ENCODE data around the gene DIP2C.
"Not testable (repeated sequence)": the region's sequence is repeated elsewhere in the genome, so short reads cannot be mapped to it uniquely, and the experiment has no call there.

DIP2C gene

DNA sequence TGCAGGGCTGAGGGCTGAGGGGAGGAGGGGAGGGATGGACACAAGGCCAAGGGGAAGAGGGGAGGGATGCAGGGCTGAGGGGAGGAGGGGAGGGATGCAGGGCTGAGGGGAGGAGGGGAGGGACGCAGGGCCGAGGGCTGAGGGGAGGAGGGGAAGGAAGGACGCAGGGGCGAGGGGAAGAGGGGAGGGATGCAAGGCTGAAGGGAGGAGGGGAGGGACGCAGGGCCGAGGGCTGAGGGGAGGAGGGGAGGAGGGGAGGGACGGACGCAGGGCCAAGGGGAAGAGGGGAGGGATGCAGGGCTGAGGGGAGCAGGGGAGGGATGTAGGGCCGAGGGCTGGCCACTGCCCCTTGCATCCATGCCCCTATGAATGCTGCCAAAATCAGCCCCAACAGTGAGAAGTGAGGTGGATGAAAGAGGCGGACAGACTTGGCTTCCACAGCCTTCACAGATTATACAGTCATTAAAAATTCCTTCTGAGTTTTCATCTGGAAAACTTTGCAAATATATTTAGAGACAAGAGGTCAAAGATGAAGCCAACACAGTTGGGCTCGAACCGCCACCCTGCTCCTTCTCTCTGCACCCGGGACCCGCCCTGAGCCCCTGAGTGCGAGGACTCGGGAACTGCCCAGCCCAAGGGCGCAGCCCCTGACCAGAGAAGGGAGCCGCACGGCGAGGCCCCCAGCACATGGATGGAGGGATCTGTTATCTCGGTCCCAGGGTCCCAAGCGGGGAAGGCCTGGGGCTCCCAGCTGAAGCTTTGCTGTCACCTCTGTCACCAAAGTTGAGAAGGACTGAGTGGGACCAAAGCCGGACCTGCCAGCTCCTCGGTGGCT is 65.8 kb downstream of the DIP2C start:
- no peak for DNase-seq

DNA sequence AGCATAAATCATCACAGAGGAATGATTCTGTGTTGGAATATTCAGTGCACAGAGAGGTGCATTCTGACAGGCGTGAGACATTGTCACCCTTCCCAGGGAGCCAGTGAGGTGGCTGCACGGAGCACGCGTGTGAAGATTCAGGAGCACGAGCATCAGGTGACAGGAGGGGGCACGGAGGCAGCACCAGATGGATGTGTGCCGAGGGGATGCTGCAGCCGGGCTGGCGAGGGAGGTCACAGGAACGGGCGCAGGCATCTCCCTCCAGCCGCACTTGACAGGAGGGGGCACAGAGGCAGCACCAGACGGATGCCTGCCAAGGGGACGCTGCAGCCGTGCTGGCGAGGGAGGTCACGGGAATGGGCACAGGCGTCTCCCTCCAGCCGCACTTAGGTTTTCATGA is 66.5 kb downstream of the DIP2C start:
- DNase-seq, result no peak

DNA sequence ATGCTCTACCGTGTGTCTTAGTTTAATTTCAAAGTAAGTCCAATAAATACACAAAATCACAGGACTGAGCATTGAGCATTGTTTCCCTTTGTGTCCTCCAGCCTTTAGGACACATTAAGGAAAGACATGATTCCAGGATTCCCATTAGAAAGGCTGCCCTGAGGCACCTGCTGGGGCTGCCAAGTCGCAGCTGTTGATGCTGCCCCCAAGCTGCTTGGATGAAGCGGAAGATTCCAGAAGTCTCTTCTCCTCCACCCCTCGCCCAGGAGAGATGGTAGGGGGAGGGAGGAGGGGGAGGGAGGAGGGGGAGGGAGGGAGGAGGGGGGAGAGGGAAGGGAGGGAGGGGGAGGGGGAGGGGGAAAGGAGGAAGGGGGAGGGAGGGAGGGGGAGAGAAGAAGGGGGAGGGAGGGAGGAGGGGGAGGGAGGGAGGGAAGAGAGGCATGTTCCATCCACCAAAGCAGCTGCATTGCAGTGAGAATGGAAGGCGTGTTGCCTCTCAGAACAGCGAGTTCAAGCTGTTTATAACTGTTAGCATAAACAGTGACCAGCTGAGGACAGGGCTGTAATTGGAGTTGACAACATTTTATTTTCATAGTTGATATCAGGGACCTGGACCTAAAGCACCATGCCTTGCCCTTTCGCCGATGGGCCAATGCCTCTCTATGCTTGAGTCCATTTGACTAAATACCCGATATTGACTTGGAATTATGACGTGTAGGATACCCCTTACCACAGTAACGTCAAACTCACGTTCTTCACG is 67.3 kb downstream of the DIP2C start:
- no peak for DNase-seq

DNA sequence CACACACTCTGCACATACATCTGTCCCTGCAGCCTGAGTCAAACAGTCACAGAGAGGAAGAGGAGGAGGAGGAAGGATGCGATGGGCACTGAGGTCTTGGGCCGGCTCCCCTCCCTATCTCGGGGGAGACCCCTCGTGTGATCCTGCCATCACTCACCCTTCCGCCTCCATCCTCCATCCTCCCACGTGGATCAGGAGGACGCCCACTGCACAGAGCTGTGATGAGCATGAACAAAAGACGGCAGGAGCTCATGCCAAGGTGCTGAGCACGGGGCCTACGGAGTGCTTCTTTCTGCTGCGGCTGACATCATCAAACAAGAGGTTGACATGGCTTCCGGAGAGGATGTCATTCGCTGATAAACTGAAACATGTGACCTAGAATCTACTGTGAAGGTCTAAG is 68.0 kb downstream of the DIP2C start:
- no peak for DNase-seq

DNA sequence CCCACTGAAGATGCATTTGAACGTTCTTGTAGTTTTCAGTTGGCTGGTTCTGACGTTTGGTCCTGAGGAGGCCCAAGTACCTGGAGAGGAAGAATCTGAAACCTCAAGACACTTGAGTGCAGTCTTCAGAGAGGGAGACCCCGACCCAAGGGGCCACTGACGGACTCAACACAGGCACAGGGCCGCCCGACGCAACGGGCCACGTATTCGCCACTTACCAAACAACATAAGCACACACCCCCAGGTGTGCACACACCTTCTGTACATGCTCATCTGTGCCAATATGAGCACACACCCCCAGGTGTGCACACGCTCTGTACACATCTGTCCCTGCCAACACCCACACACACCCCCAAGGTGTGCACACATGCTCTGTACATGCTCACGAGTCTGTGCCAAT is 68.5 kb downstream of the DIP2C start:
- no peak for DNase-seq

DNA sequence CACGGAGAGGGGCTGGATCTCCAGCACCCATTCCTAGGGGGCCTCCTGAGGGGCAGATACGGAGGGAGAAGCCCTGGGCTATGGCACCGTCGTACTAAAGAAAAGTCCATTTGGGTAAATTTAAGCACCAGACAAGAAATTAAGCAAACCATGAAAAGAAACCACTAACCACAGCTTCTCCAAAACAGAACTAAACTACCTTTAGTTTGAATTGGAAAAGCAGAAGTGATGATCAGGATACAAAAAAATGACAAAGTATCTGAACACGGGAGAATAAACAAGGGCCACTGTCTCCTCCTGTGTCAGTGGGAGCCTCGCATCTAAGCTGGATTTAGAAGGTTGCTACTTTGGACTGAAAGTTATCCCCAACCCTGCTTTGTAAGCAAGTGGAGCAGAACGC is 69.1 kb downstream of the DIP2C start:
- DNase-seq, result no peak

DNA sequence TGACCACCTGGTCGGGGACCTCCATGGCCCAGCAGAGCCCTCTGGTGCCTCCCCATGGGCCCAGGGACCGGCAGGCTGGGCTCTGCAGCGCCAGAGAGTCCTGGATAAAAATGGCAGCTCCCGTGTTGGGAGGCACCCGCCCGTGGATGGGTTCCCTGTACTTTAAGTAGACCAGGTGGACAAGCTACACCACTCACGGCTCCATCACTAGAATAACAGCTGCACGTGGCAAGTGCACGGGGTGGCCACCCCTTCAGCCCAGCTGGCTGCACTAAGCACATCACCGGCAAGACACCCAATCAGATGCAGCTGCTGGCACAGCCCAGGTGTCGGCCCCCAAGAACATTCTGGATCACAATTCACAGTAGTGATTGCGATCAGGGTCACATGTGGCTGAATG is 69.8 kb downstream of the DIP2C start:
- no peak for DNase-seq

DNA sequence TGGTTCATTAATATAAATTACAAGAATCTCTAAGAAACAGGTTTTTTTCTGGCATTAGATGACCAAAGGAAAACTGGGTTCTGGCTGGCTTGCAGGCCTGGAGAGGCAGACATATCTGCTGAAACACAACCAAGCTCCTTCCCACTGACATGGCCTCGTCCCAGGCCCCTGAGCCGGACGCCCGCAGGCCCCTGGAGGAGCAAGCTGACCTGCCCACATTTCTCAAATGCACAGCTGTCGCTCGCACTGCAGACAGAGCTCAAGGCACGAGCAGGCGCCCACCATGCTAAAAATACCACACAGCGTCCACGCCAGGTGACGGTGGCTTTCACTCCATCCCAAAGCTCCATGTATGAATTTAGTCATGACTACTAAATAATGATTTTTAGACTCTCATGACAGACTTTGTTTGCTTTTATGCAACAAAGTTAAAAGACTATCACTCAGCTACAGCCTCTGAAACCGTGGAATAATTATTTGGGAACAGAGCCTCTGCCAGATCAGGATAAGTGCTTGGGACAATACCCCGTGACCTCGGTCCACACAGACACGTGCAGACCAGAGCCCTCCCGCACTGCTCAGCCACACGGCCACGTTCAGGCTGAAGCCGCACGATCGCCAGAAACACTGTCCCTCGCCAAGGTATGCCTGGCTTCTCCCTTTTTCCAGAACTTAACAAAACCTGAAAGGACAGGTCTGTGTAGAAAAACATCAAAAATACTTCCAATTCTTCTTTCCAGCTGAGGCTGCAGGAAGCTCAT is 71.1 kb downstream of the DIP2C start:
- DNase-seq, result no peak

DNA sequence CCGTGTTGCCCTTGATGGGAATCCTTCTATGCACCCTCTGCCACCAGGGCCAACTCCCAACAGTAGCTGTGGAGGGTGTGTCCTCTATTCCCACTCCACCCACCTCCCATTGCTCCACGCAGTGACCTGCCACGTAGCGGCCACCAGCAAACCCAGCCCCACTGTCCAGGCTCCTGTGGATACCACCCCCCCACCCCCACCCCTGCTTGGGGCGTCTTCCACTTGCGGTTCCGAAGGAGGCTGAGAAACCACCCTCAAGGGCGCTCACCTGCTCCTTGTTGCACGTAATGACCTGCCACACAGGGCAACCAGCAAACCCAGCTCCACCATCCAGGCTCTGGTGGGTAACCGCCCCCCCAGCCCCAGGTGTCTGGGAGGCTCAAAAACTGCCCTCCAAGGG is 72.0 kb downstream of the DIP2C start:
- no peak for DNase-seq

DNA sequence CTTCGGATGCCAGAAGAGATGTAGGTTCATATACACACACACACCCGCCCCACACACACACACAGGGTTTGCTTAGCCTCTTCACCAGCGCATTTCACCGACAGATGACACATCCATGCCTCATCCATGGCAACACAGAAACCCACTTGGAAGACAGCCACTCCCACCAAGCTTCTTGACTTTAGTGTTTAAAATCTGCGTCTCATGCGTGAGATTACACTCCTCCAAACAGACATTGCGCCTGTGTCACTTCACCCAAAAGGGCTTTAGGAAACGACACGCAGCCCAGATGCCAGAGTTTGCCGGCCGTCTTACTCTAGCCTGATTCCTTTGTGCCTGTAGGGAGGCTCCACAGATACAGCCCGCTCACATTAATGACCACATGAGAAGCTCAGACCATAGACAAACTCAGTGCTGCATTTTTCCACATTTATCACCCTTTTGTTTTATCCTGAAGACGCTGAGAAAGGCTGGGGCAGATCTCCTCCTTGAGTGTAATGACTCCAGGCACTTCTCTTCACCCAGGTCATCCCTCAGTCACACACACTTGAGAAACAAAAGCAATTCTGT is 73.8 kb downstream of the DIP2C start:
- no peak for DNase-seq

DNA sequence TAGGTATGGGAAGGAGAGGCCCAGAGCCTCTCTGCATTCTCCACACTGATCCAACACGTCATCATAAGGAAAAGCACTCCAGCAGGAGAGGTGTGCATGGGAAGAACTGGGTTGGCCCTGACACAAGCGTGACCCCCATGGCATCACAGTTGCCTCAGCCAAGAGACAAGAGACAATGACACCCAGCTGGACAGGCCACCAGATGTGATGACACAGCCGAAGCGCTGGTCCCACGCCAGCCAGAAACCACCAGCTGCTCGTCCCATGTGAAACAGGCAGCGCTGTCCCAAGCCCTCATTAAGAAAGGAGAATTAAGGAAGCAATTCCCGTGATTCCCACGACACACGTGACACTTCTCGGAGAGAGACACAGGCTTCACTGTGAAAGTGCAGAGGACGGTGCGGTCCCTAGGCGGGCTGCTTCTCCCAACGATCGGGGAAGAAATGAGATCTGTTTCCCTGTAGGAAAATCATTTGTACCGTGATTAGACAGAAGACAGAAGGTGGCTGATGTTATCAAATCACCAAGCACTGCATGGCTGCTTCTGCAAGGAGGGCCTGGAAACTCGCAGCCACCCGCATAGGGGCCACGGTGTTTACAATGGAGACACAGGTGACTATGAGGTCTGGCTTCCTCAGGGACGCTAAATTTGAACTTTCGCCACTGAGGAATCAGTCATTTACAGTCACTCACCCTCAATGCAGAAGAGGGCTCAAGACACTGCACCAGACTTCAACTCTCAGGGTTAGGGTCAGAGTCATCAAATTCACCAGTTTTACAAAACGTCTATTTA is 74.5 kb downstream of the DIP2C start:
- DNase-seq, result no peak

DNA sequence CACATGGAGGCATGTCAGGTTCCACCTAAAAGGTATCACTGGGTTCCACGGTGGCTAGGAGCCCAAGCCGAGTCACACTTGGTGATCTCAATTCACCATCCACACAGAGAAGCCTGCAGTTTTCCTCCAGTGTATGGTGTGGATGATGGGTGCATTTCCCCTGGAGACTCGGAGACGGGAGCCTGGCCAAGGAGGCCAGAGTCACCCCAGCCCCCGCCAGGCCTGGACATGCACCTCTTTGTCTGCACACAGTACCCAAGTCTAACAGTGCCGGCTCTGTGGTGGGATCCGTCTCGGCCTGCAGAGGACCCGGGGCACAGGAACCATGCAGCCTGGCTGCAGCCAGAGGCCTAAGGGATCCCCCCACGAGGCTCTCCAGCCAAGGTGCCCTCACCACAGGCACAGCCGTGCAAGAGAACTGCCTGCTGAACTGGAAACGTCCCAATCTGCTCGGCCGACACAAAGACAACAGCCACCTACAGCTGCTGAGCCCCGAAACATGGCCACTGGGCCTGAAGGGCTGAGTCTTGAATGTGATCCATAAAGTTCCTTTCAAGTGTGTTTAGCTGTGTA is 75.2 kb downstream of the DIP2C start:
- no peak for DNase-seq

DNA sequence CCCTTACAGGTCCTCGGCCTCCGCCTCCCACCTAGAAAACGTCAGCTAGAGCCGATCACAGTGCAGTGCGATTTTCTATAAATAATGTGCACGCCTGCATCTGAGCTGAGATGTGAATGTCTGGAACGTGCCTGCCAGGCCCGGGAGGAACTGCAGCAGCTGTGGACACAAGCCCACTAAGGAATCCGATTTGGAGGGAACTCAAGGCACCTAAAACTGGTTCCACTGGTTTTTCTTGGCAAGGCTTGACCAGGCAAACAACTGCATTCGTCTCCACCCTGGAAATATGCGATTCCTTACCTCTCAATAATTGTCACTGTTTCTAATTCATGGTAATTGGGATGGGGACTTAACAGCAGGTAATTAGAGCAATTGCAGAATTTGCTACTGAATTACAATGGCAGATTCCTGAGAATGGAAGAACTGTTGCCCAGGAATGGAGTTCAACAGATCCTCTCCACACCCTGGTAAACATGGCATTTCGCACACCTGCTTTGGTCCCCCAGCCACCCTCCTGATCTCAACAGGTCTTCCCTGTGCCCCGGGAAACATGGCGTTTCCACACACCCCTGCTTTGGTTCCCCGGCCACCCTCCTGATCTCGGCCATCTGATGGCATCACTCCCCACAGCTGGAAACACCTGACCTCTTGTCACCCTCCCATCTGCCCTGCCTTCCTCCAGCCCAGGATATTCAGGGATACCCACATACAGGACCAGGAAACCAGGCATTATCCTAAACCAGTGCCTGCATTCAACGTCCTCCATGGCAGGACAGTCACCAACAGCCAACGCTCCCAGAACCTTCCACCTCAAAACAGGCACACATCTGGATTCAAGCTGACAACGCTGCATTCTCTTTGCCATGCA is 76.0 kb downstream of the DIP2C start:
- no peak for DNase-seq

DNA sequence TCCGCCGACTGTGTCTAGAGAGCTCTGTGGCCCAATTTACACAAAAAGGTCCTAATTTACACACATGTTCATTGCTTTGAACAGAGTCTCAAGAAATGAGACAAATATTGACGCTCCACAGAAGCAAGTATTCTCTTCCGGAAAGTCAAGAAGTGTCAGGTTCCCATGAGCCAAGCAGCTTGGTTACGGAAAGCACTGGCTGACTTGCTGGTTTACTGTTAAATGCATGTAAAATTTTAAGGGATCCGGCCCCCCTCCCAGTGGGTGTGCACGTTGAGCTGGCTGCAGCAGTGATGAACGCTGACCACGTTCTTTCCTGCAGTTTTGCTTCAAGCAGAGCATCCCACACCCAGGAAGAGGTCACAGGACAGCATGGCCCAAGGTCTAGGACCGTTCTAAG is 76.8 kb downstream of the DIP2C start:
- no peak for DNase-seq

DNA sequence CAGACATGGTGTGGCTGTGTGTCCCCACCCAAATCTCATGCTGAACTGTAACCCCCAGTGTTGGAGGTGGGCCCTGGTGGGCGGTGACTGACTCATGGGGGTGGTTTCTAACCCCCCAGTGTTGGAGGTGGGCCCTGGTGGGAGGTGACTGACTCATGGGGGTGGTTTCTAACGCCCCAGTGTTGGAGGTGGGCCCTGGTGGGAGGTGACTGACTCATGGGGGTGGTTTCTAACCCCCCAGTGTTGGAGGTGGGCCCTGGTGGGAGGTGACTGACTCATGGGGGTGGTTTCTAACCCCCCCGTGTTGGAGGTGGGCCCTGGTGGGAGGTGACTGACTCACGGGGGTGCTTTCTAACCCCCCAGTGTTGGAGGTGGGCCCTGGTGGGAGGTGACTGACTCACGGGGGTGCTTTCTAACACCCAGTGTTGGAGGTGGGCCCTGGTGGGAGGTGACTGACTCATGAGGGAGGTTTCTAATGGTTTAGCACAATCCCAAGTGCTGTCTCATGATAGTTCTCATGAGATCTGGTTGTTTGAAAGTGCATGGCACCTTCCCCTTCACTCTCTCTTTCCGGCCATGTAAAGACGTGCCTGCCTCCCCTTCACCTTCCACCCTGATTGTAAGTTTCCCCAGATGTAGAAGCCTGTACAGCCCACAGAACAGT is 78.7 kb downstream of the DIP2C start:
- not testable (repeated sequence) for DNase-seq

DNA sequence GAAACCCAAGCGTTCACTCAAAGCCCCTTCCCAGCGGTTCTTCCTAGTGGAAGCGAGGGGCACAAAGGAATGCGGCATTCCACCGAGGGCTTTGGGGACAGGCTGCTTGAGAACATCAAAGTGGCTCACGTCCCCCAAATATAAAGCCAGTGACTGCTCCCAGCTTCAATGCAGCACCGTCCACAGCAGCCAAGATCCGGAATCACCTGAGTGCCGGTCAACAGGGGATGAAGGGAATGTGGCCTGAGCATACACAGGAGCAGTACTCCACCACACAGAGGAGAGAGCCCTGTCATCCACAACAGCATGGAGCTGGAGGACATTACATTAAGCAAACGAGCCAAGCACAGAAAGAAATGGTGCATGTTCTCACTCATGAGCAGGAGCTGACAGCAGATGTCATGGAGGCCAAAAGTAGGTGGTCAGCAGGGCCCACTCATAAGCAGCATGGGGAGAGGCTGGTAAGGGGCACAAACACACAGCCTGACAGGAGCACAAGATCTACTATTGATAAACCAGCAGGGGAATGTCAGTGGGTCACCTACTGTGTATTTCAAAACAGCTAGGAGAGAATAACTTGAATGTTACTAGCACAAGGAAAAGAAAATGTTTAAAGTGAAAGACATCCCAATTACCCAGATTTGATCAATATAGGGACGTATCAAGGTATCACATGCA is 79.5 kb downstream of the DIP2C start:
- DNase-seq, result no peak

DNA sequence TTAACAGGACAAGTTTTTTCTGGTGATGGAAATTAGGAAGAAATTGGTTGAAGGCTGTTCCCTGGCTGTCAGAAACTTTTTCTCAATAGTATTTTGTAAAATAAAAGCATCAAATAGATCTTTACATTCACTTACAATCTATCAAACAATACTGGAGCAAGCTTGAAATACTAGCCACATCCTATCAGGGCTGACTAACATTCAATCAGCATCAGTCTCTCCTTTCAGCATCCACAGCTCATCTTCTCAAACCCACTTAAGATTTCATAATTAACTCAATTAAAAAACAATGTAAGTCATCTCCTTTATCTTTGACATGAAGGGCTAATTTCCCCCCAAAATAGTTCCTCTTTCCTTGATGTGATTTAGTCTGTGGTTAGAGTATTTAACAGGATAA is 80.2 kb downstream of the DIP2C start:
- no peak for DNase-seq

DNA sequence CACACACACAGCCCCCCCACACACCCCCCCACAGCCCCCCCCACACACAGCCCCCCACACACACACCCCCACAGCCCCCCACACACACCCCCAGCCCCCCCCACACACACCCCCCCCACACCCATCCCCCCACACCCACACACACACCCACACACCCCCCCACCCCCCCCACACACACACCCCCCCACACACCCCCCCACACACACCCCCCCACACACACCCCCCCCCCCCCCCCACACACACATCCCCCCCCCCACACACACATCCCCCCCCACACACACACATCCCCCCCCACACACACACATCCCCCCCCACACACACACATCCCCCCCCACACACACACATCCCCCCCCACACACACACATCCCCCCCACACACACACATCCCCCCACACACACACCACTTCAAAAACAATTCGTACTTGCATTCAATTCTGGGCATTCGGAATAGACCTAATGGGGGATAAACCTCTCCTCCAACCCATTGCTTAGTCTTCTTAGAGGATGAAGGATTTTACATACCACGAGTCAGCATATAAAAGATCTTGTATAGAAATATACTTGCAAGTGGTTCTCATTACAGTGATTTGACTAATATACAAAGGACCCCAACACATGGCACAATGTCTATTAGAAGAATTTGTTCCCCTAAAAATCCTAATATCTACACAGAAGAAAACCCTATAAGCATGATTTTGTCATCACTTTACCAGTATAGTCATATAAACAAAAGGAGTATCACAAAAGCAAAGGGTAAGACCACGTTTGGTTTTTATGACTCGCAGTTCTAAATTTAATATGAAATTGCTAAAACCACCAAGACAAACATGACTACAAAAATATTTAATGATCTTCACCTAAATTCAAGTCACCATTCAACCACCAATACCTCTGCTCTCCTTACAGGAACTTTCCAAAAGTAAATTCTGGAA is 80.9 kb downstream of the DIP2C start:
- DNase-seq, result no peak
